ENCODE data around the gene LDLRAD4.

The LDLRAD4 gene

GRCh38 chr18:13438507-13439056 is 220.0 kb downstream of the LDLRAD4 start:
- no peak for DNase-seq

GRCh38 chr18:13439461-13439860 is 220.9 kb downstream of the LDLRAD4 start:
- DNase-seq, result no peak

DNA sequence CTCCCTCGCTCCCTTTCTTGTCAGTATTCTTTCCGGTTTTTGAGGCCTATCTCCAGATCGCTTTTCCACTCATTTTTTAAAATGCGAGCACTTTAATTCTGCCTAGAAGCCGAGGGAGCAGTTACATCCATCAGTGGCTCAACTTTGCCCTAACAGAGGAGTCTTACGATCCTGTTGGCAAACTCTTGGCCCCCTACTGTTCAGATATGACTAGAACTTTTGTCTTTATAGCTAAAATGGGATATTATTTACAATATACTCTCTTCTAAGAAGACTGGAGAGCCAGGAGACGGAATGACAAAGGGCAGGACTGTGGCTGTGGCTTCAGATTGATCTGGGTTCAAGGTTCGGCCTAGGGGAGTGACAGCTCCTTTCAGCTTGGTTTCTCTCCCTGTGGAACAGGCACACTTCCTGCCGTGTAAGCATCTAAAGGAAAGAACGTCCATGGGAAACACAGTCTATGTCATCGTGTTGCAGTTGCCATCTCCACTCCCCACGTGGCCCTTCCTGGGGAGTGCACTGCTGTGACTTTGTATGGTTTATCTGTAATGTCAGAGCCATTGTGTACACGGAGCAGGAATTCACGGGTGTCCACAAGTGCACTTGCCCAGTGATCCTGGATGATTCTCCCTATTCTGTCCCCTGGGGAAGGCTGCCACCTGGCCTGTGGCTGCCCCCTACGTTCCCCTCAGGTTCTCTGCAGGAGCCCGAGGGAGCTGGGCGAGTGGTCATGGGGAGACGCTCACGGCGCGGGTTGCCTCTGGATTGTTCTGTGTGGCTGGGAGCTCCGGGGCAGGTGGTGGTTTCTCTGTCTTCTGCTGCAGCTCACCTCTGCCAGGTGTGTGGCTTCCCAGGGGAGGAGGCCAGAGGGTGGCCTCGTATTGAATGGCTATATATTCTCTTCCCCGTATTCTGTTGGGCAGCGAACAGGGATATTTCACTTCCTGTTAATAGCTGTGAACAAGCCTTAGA is 222.0 kb downstream of the LDLRAD4 start:
- DNase-seq, result no peak

DNA sequence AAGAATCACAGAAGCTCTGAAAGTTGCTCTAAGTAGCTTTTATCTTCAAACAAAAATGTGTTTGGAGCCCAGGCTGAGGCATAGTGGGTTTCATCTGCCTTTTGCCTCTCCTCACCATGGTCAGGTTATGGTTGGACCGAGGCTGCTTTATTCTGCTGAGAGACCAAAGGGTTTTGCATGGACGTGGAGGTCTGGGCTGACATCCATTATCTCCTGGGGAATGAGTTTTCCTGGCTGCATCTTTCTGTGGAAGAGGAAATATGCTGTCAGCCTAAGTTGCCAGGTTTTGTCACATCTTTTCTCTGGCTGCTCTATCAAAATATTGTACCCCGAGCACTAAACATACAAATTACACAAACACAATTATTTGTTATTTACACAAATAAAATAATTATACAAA is 223.2 kb downstream of the LDLRAD4 start:
- no peak for DNase-seq

DNA sequence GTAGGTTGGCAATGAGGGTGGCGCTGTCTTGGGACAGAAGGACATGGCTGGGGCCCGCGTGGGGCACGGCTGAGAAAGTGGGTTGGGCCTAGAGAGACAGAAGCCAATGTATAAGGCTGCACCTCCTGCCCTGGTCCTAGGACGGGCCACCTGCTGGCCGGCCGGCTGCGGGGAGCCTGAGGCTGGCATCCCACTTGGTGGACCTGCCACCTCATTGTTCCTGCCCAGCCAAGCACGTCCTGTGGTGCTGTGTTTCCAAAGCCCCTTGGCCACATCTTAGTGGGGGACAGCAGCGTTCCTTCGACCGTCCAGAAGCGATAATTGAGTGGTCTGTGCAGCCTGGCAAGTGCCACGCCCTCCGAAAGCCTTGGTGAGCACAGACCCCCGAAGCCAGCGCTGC is 223.9 kb downstream of the LDLRAD4 start:
- no peak for DNase-seq

- no peak for DNase-seq
Observed at GRCh38 chr18:13443552-13443951, 225.0 kb downstream of the LDLRAD4 start.

DNA sequence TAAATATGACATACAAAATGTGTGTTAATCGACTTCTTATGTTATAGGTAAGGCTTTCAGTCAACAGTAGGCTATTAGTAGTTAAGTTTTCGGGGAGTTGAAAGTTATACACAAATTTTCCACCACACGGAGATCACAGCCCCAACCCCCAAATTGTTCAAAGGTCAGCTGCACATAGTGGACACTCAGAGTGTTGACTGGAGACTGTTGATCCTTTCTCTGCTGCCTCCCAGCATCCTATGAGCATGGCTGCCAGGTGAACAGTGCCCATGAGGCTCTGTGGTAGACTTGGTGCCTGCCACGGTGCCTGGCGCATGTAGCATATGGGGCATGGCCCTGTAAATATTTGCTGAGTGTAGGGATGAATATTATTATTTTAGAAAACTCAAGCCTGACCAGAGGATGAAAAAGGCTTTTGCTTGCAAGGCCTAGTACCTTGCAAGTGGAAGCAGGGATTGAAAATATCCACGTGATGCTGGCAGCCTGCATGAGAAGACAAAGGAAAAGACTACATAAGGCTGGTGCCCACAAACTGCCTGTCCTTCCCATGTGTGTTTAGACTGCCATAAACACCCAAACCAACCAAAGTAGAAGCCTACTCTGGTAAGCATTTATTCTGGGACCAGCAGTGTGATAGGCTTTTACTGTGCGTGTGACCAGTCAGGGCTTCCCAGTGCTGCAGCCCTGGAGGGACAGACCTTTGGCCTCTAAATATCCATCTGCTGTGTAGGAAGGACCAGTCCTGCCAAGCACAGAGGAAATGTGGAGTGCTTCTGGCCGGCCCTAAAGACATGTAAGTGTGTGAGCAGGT is 226.1 kb downstream of the LDLRAD4 start:
- DNase-seq, result no peak

GRCh38 chr18:13445241-13445897 is 226.8 kb downstream of the LDLRAD4 start:
- no peak for DNase-seq

GRCh38 chr18:13446024-13446423 is 227.5 kb downstream of the LDLRAD4 start:
- no peak for DNase-seq

DNA sequence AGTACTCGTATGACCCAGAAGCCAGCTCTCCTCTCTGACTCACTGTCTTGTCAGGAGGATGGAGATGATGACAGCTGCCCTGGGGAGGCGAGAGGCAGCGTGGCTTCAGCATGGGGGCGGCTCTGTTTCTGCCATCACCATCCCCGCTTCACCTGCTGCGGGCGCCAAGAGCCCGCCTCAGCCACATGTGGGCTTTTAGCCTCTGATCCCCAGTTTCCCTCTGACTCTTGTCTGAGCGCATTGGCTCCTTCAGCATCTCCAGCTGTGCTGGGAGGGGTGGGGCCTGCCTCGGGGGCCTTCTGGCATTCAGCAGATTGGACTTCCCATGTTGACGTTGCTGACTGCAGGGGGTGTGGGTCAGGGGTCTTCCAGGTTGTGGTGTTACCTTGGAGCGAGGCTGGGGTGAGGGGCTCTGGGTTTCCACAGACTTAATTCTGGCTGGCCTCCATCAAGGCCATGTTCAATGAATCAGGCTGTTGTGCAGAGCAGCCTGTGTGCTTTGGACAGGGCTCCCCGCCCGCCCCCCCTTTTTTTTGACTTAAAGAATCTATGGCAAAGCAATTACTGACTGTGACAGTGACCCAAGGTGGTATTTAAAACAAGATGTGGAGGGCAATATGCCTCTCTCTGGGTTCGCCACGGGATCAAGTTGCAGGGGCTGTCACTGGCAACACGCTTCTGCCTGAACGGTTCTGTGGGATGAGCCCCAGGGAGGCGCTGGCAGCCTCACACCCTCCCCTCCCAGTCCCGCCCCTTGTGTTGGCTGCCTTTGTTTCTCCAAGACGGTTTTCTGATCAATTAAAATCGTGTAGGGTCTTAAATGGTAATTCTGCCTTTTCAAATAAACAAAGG is 228.3 kb downstream of the LDLRAD4 start:
- no peak for DNase-seq

- no peak for DNase-seq
Observed at GRCh38 chr18:13447621-13448334, 229.2 kb downstream of the LDLRAD4 start.

- no peak for DNase-seq
Observed at GRCh38 chr18:13448335-13448795, 229.8 kb downstream of the LDLRAD4 start.

DNA sequence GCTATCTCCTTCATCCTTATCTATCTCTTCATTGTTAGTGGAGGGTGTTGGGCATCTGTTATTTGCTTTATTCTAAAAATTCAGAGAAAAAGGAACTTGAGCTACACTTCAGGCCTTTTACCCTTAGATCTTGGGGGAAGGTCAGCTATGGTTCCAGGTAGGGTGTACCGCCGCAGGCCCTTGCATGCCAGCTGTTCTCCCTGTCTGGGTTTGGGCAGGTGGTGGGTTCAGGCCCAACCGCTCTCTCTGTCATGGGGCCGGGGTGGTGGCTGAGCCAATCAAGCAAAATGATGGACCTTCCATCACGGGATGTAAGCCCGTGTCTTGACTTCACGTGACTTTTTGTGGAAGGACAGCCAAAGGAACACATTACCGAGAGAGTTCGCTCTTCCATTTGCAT is 231.1 kb downstream of the LDLRAD4 start:
- DNase-seq, result no peak

- no peak for DNase-seq
Observed at GRCh38 chr18:13450289-13451212, 232.0 kb downstream of the LDLRAD4 start.

- no peak for DNase-seq
Observed at GRCh38 chr18:13451213-13451540, 232.6 kb downstream of the LDLRAD4 start.

DNA sequence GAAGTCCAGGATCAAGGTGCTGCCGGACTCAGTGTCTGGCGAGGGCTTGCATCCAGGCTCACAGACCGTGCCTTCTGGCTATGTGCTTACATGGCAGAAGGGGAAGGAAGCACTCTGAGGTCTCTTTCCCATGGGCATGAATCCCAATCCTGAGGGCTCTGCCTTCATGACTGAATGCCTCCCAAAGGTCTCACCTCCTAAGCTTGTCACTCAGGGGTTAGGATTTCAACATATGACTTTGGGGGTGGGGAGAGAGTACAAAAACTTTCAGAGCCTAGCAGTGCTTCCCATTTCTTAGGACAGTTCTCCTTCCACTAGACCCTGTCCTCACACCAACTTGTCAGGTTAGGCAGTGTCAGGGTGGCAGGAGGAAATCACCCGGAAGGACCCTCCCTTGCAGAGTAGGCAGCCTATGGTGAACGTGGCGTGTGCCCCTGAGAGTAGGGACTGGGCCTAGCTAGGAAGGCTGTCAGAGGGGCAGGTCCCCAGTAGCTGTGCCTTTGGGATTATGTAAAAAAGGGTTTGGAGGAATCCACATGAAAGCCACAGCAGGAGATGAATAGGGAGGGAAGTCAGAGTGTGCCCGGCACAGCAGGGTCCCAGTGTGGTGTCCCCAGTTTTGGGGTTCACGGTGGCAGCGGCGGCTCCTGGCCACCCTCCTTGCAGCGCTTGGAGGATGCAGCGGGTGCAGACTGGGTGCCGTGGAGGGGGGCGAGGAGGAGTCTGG is 233.3 kb downstream of the LDLRAD4 start:
- no peak for DNase-seq

DNA sequence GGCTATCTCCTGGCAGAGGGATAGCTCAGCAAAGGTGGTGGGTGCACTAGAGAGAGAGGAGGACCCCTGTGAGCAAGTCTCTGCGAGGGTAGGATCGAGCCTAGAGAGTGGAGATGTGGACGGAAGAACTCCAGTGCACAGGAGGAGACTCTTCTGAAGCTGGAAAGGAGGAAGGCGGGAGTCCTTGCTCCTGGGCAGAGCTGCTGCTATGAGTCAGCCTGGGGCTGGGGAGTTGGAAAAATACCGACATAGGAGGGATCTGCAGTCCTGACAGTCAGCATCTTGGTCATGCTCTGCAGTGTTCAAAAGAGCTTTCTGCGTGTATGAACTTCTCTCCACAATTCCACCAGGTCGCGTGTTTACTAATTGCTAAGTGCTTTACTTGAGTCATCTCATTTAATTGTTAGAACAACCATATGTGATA is 233.8 kb downstream of the LDLRAD4 start:
- DNase-seq, result no peak

- no peak for DNase-seq
Observed at GRCh38 chr18:13452871-13453680, 234.5 kb downstream of the LDLRAD4 start.

DNA sequence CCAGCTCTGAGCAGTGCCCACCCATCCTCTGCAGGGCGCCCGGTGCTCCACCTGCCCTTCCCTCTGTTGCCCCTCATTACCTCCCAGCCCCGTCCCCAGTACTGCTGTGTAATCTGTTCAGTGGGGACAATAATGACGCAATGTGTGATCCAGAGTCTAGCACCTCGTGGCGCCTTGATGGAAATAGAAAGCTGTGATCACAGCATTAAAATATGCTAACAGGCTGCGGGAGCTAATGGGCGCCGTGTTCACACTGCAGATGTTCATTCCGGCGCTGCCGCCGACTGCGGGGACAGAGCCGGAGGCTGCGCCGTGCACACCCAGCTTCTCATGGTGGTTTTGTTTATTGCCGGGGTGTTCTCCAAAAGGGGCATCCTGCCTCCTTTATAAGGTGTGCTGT is 235.2 kb downstream of the LDLRAD4 start:
- no peak for DNase-seq
